GM12878 (cell line): ENCODE data around the gene STX16. TPM values are rescaled to one million over a fixed set of nuclear protein-coding genes. Genes with fewer than 3 reads are reported as not detected.

ENCODE experiments used
- ATAC-seq: fragments of 200-7000 bp; cut with Tn5 transposase; 3 replicates; pipeline ENCODE4 v1.9.1; 2020; ENCODE audit warnings: mild to moderate bottlenecking, moderate library complexity
- BruUV-seq: library from RNA; stranded (reverse); fragments of 400-500 nt; replicated peaks from 2 replicates; lab custom pipeline; 2021; lab: Mats Ljungman, UMichigan
- CTCF ChIA-PET: fragments of 300-600 bp; sonication (Branson Sonifier 250); formaldehyde crosslinking; extraction: SDS; loops from one replicate; lab custom pipeline; 2021; ENCODE audit warnings: inconsistent platforms; lab: Yijun Ruan, JAX
- POLR2A ChIA-PET: fragments of 350-600 bp; formaldehyde crosslinking; extraction: SDS; loops from one replicate; lab custom pipeline; 2021; ENCODE audit warnings: inconsistent platforms; lab: Charles Lee
- RAD21 ChIA-PET: fragments of 300-600 bp; sonication (Branson Sonifier 250); formaldehyde crosslinking; loops from one replicate; lab custom pipeline; 2023; ENCODE audit warnings: antibody characterized with exemption; ENCODE audit not compliant: unreplicated experiment; lab: Charles Lee
- SMC1A ChIA-PET: fragments of 300-600 bp; sonication (Branson Sonifier 250); formaldehyde crosslinking; loops from one replicate; lab custom pipeline; 2023; ENCODE audit not compliant: unreplicated experiment, uncharacterized antibody; lab: Charles Lee
- DNase-seq: peaks from one replicate; pipeline ENCODE4 v3.0.0-alpha.2; 2011; ENCODE audit warnings: low read depth, low spot score
- FAIRE-seq: peaks from 3 replicates; lab custom pipeline; 2011; peaks lifted over from hg19 to GRCh38; lab: Jason Lieb, UNC
- H2AFZ ChIP-seq: 2 replicates; pipeline ENCODE4 v1.6.0; 2011; ENCODE audit warnings: low read depth, low read length, control low read depth; ENCODE audit not compliant: control insufficient read depth
- H3K27ac ChIP-seq: 2 replicates; pipeline ENCODE4 v1.5.1; 2011; ENCODE audit warnings: control low read depth; ENCODE audit not compliant: control insufficient read depth, insufficient read depth
- H3K27me3 ChIP-seq, 2 experiments: replicated peaks in 1 of 2; 2 replicates each; pipeline versions ENCODE4 v1.6.0 to v1.6.1; 2011; ENCODE audit warnings: low read length in 1 of 2; ENCODE audit not compliant: control insufficient read depth in 2 of 2, insufficient read depth in 2 of 2
- H3K36me3 ChIP-seq, 2 experiments: 2 replicates each; pipeline ENCODE4 v1.5.1; 2011; ENCODE audit warnings: low read length in 1 of 2; ENCODE audit not compliant: control insufficient read depth in 2 of 2, insufficient read depth in 2 of 2
- H3K4me1 ChIP-seq: 2 replicates; pipeline ENCODE4 v1.6.1; 2011; ENCODE audit warnings: mild to moderate bottlenecking, low read length, moderate library complexity, mixed read lengths; ENCODE audit not compliant: control insufficient read depth, insufficient read depth
- H3K4me2 ChIP-seq: 2 replicates; pipeline ENCODE4 v1.6.0; 2011; ENCODE audit warnings: control low read depth; ENCODE audit not compliant: control insufficient read depth, insufficient read depth
- H3K4me3 ChIP-seq: fragments of 200-600 bp; sonication (generic); 2 replicates; pipeline ENCODE4 v1.5.1; 2016
- H3K79me2 ChIP-seq: 2 replicates; pipeline ENCODE4 v1.6.0; 2011; ENCODE audit warnings: low read length; ENCODE audit not compliant: control insufficient read depth, insufficient read depth
- H3K9ac ChIP-seq: 2 replicates; pipeline ENCODE4 v1.8.0; 2011; ENCODE audit warnings: low read length, control low read depth, mixed read lengths; ENCODE audit not compliant: control insufficient read depth, insufficient read depth
- H3K9me3 ChIP-seq: replicated peaks from 3 replicates; pipeline ENCODE4 v1.5.1; 2011; ENCODE audit warnings: mild to moderate bottlenecking, low read length; ENCODE audit not compliant: control insufficient read depth, insufficient read depth
- H4K20me1 ChIP-seq: 2 replicates; pipeline ENCODE4 v1.6.0; 2011; ENCODE audit not compliant: control insufficient read depth, insufficient read depth
- KDM1A ChIP-seq: fragments of 200-600 bp; sonication (generic); IDR thresholded peaks from 2 replicates; pipeline ENCODE4 v1.6.1; 2016; ENCODE audit warnings: borderline replicate concordance
- MEF2A ChIP-seq: IDR thresholded peaks from 2 replicates; pipeline ENCODE4 v1.6.1; 2011; ENCODE audit warnings: low read depth, mild to moderate bottlenecking, low read length, moderate library complexity; ENCODE audit not compliant: insufficient read depth
- NFXL1 ChIP-seq: fragments of 450-650 bp; IDR thresholded peaks from 2 replicates; pipeline ENCODE4 v1.6.1; 2017; ENCODE audit warnings: antibody characterized with exemption, mild to moderate bottlenecking, borderline replicate concordance
- NFYA ChIP-seq: IDR thresholded peaks from 2 replicates; pipeline ENCODE4 v1.6.1; 2011; ENCODE audit warnings: low read depth, mild to moderate bottlenecking, low read length, improper control_type of control experiment, borderline replicate concordance
- RBBP5 ChIP-seq: fragments of 200-600 bp; sonication (generic); conservative IDR thresholded peaks from 2 replicates; pipeline ENCODE4 v1.6.1; 2016
- RUNX3 ChIP-seq: IDR thresholded peaks from 2 replicates; pipeline ENCODE4 v1.6.1; 2012; ENCODE audit warnings: low read length, inconsistent platforms
- SKIL ChIP-seq: fragments of 450-650 bp; IDR thresholded peaks from 2 replicates; pipeline ENCODE4 v1.6.1; 2017; ENCODE audit warnings: mild to moderate bottlenecking, low read depth, inconsistent platforms; ENCODE audit not compliant: poor library complexity, severe bottlenecking
- STAT1 ChIP-seq: fragments of 450-650 bp; conservative IDR thresholded peaks from 2 replicates; pipeline ENCODE4 v1.6.1; 2014; ENCODE audit warnings: antibody characterized with exemption, mild to moderate bottlenecking
- TBL1XR1 ChIP-seq: IDR thresholded peaks from 2 replicates; pipeline ENCODE4 v1.6.1; 2012; ENCODE audit warnings: low read depth, low read length, improper control_type of control experiment
- ZNF217 ChIP-seq: fragments of 450-650 bp; IDR thresholded peaks from 2 replicates; pipeline ENCODE4 v1.6.1; 2017; ENCODE audit warnings: antibody characterized with exemption, mild to moderate bottlenecking
- ZSCAN29 ChIP-seq: fragments of 450-650 bp; IDR thresholded peaks from 2 replicates; pipeline ENCODE4 v1.6.1; 2017; ENCODE audit warnings: mild to moderate bottlenecking, moderate library complexity
- whole genome bisulfite sequencing: methylation state at CpG from one replicate; pipeline ENCODE4 v1.1.6; 2016; ENCODE audit warnings: low lambda C conversion rate; ENCODE audit not compliant: insufficient replicate concordance, insufficient coverage; ENCODE audit errors: missing lambda C conversion rate; 5-methylcytosine and 5-hydroxymethylcytosine counted together
- in situ Hi-C: fragments of 300-500 bp; cut with MboI; formaldehyde crosslinking; loops from 9 replicates; pipeline ENCODE4 v1.14.3; 2018; ENCODE audit warnings: mixed read lengths
- intact Hi-C: fragments of 100-400 bp; cut with micrococcal nuclease; formaldehyde crosslinking; loops from one replicate; pipeline ENCODE4 v1.14.2; 2022; ENCODE audit not compliant: unreplicated experiment
- polyA plus RNA-seq, 11 experiments: library from polyadenylated mRNA; depleted of rRNA in 4 of 11; unstranded in 6 of 11; stranded (reverse) in 5 of 11; fragments of >200 nt; fragmentation: Nextera tagmentation in 4 of 11; fragmentation: Illumina TruSeq in 1 of 11; extraction: Ambion mirVana in 4 of 11; extraction: Trizol in 1 of 11; gene quantifications; 1 replicate in 1 of 11; 2 replicates in 10 of 11; pipeline versions ENCODE4 v1.2.1 to v1.2.3, GENCODE V29; 2011 to 2016; ENCODE audit warnings: inconsistent platforms in 2 of 11, missing spikeins in 2 of 11, low read depth in 1 of 11
- total RNA-seq, 4 experiments: library from RNA; depleted of rRNA in 3 of 4; stranded (reverse); fragments of >200 nt in 3 of 4; fragmentation: Illumina TruSeq in 1 of 4; extraction: Trizol in 1 of 4; gene quantifications; 2 replicates each; pipeline versions ENCODE4 v1.2.1 to v1.2.3, GENCODE V29; 2013 to 2021
- TF ChIP-seq, protein P1 (sequence below): fragments of 450-650 bp; IDR thresholded peaks from 2 replicates; pipeline ENCODE4 v1.6.1; 2017; ENCODE audit warnings: mild to moderate bottlenecking, moderate library complexity
- TF ChIP-seq, protein P2 (sequence below): fragments of 450-650 bp; formaldehyde crosslinking; IDR thresholded peaks from 2 replicates; pipeline ENCODE4 v1.5.0; 2022; ENCODE audit warnings: mild to moderate bottlenecking, missing genetic modification characterization

Gene STX16
- total and polyA plus RNA-seq, 10 of the 15 experiments (the other 5 are each of a cell fraction or from before 2014, with no cell fraction given): 6.3 to 68.4 (median 35.8) TPM

- Histone ChIP-seq H3K4me2 (no peak overlapping the region), H3K4me1 (no peaks in the 10 kb centered on the region), H3K27ac (no peak overlapping the region), H3K36me3 (no peaks in the 10 kb centered on the region), H3K4me3 (no peak overlapping the region), H3K9ac (no peak overlapping the region), H3K79me2 (no peaks in the 10 kb centered on the region), H2AFZ (no peak overlapping the region), H3K27me3 (no peaks in the 10 kb centered on the region), H4K20me1 (no peaks in the 10 kb centered on the region), H3K9me3 (no peaks in the 10 kb centered on the region)
- DNase-seq: no peak
- ChIA-PET CTCF (no interaction called here), SMC1A (no interaction called here), RAD21 (no interaction called here), POLR2A (no interaction called here)
- 85% methylated on average over 21 of the region's 21 CpGs for WGBS
- intact Hi-C loops: no loop called here
- no peak for FAIRE-seq
- in situ Hi-C loops: no loop called here
- no TSS peak for BruUV-seq
- ATAC-seq: no peak
- TF ChIP-seq STAT1: no peak
- TF ChIP-seq, protein P1, sequence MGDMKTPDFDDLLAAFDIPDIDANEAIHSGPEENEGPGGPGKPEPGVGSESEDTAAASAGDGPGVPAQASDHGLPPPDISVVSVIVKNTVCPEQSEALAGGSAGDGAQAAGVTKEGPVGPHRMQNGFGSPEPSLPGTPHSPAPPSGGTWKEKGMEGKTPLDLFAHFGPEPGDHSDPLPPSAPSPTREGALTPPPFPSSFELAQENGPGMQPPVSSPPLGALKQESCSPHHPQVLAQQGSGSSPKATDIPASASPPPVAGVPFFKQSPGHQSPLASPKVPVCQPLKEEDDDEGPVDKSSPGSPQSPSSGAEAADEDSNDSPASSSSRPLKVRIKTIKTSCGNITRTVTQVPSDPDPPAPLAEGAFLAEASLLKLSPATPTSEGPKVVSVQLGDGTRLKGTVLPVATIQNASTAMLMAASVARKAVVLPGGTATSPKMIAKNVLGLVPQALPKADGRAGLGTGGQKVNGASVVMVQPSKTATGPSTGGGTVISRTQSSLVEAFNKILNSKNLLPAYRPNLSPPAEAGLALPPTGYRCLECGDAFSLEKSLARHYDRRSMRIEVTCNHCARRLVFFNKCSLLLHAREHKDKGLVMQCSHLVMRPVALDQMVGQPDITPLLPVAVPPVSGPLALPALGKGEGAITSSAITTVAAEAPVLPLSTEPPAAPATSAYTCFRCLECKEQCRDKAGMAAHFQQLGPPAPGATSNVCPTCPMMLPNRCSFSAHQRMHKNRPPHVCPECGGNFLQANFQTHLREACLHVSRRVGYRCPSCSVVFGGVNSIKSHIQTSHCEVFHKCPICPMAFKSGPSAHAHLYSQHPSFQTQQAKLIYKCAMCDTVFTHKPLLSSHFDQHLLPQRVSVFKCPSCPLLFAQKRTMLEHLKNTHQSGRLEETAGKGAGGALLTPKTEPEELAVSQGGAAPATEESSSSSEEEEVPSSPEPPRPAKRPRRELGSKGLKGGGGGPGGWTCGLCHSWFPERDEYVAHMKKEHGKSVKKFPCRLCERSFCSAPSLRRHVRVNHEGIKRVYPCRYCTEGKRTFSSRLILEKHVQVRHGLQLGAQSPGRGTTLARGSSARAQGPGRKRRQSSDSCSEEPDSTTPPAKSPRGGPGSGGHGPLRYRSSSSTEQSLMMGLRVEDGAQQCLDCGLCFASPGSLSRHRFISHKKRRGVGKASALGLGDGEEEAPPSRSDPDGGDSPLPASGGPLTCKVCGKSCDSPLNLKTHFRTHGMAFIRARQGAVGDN: no peak
- TF ChIP-seq RBBP5: no peak
- TF ChIP-seq MEF2A: no peak
- TF ChIP-seq RUNX3: no peak
- TF ChIP-seq ZNF217: no peak
- TF ChIP-seq, protein P2, sequence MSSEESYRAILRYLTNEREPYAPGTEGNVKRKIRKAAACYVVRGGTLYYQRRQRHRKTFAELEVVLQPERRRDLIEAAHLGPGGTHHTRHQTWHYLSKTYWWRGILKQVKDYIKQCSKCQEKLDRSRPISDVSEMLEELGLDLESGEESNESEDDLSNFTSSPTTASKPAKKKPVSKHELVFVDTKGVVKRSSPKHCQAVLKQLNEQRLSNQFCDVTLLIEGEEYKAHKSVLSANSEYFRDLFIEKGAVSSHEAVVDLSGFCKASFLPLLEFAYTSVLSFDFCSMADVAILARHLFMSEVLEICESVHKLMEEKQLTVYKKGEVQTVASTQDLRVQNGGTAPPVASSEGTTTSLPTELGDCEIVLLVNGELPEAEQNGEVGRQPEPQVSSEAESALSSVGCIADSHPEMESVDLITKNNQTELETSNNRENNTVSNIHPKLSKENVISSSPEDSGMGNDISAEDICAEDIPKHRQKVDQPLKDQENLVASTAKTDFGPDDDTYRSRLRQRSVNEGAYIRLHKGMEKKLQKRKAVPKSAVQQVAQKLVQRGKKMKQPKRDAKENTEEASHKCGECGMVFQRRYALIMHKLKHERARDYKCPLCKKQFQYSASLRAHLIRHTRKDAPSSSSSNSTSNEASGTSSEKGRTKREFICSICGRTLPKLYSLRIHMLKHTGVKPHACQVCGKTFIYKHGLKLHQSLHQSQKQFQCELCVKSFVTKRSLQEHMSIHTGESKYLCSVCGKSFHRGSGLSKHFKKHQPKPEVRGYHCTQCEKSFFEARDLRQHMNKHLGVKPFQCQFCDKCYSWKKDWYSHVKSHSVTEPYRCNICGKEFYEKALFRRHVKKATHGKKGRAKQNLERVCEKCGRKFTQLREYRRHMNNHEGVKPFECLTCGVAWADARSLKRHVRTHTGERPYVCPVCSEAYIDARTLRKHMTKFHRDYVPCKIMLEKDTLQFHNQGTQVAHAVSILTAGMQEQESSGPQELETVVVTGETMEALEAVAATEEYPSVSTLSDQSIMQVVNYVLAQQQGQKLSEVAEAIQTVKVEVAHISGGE (CRISPR knock-in tag): no peak
- no peak for TF ChIP-seq NFXL1
- no peak for TF ChIP-seq TBL1XR1
- no peak for TF ChIP-seq KDM1A
- no peak for TF ChIP-seq NFYA
- no peak for TF ChIP-seq SKIL
- TF ChIP-seq ZSCAN29: no peak
Measured at GRCh38 chr20:58711266-58712051, 60.4 kb downstream of the STX16 start.
